BLaER1 (cell line): ENCODE data around the gene DNLZ.
A peak's percentile ranks its signal among the peaks of the same experiment; 100 is the strongest.

Experiments
- H3K27ac ChIP-seq: shearing (Covaris generic); formaldehyde crosslinking; 2 replicates; pipeline ENCODE4 v1.8.1; 2022
- H3K27me3 ChIP-seq: shearing (Covaris generic); formaldehyde crosslinking; 2 replicates; pipeline ENCODE4 v1.8.1; 2022
- H3K36me3 ChIP-seq: shearing (Covaris generic); formaldehyde crosslinking; 2 replicates; pipeline ENCODE4 v1.8.1; 2022
- H3K4me1 ChIP-seq: shearing (Covaris generic); formaldehyde crosslinking; 2 replicates; pipeline ENCODE4 v1.8.1; 2022
- H3K4me2 ChIP-seq: shearing (Covaris generic); formaldehyde crosslinking; 2 replicates; pipeline ENCODE4 v1.8.1; 2022
- H3K4me3 ChIP-seq: shearing (Covaris generic); formaldehyde crosslinking; 2 replicates; pipeline ENCODE4 v1.8.1; 2022
- H3K9ac ChIP-seq: shearing (Covaris generic); formaldehyde crosslinking; 2 replicates; pipeline ENCODE4 v1.8.1; 2022
- H3K9me3 ChIP-seq: shearing (Covaris generic); formaldehyde crosslinking; 2 replicates; pipeline ENCODE4 v1.8.1; 2022
- H4K20me1 ChIP-seq: shearing (Covaris generic); formaldehyde crosslinking; 2 replicates; pipeline ENCODE4 v1.8.1; 2022
- Cebpa-rat ChIP-seq: shearing (Covaris generic); IDR thresholded peaks from 2 replicates; pipeline ENCODE4 v1.8.1; 2022

Gene DNLZ

GRCh38 chr9:136397643-136398042 is 34.1 kb upstream of the DNLZ start:
- H3K36me3 ChIP-seq = peaks cover 80% of the 10 kb centered on the region
- H3K4me1 ChIP-seq = peaks cover 20% of the 10 kb centered on the region
- H4K20me1 ChIP-seq = peaks cover 41% of the 10 kb centered on the region
- H3K27ac ChIP-seq = no peak overlapping the region
- H3K27me3 ChIP-seq = no peaks in the 10 kb centered on the region
- no peak for TF ChIP-seq Cebpa-rat
- H3K9me3 ChIP-seq = no peaks in the 10 kb centered on the region
- no peak overlapping the region for H3K4me3 ChIP-seq
- no peak overlapping the region for H3K4me2 ChIP-seq
- 0 out of 2 replicates have a peak overlapping the region, but pooled peaks have one; percentile 88 for H3K9ac ChIP-seq

DNA sequence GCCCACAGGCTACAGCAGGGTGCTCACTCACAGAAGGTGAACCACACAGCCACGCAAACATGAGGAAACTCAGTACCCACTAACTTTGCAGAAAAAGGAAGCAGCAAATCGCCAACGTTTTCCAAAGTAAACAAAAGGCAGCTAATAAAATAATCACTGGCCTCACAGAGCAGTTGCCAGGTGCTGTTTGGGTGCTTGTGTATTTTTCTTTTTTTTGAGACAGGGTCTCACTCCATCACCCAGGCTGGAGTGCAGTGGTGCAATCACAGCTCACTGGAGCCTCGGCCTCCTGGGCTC is 32.6 kb upstream of the DNLZ start:
- TF ChIP-seq Cebpa-rat = no peak
- no peak overlapping the region for H3K27ac ChIP-seq
- no peak overlapping the region for H3K4me3 ChIP-seq
- peaks cover 80% of the 10 kb centered on the region for H3K36me3 ChIP-seq
- H3K27me3 ChIP-seq = no peaks in the 10 kb centered on the region
- H3K4me1 ChIP-seq = peaks cover 20% of the 10 kb centered on the region
- H3K9me3 ChIP-seq = no peaks in the 10 kb centered on the region
- no peak overlapping the region for H3K9ac ChIP-seq
- H4K20me1 ChIP-seq = peaks cover 56% of the 10 kb centered on the region
- no peak overlapping the region for H3K4me2 ChIP-seq

DNA sequence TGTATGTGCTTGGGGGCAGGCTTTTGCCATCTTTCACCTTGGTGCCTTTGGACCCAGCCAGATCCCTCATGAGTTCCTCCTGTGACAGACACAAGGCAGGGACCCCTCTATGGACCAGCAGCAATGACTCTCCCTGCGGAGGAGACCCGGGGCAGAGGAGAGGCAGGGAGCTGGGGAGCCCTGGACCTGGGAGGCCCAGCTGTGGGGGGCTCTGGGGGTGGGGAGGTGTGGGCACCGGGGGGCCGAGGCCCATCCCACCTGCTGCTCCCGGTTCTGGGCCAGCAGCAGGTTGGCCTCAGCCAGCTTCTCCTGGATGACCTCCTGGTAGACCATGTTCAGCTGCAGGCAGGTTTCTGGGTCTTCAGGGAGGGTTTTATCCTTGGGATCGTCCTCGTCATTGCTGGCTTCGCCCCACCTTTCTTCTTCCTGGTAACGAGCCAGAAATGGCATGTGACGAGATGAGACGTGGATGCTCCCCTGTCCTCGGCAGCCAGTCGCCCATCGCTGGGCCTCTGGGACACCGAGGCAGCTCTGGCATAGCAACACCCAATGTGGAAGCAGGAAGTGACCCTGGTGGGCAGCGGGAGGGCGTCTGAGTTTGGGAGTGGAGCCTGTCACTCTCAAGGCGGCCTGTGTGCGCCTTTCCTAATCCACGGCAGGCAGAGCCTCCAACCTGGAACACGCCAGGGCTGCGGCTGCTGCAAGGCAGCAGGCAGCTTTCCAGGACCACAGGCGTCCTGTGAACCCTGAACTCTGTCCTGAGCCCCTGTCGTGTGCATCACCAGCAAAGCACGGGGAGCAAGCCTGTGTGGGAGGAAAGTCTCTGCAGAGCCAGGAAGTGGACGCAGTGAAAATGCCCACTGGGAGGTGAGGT is 32.0 kb upstream of the DNLZ start:
- no peak for TF ChIP-seq Cebpa-rat
- H3K4me3 ChIP-seq = no peak overlapping the region
- no peaks in the 10 kb centered on the region for H3K9me3 ChIP-seq
- H3K27me3 ChIP-seq = no peaks in the 10 kb centered on the region
- H3K27ac ChIP-seq = no peak overlapping the region
- H4K20me1 ChIP-seq = peaks cover 57% of the 10 kb centered on the region
- no peak overlapping the region for H3K4me2 ChIP-seq
- no peak overlapping the region for H3K9ac ChIP-seq
- H3K36me3 ChIP-seq = peaks cover 80% of the 10 kb centered on the region
- peaks cover 18% of the 10 kb centered on the region for H3K4me1 ChIP-seq

- TF ChIP-seq Cebpa-rat = no peak
- Histone ChIP-seq H3K4me1 (peaks cover 13% of the 10 kb centered on the region), H3K9me3 (no peaks in the 10 kb centered on the region), H3K4me2 (no peak overlapping the region), H3K27ac (no peak overlapping the region), H3K27me3 (no peaks in the 10 kb centered on the region), H3K9ac (no peak overlapping the region), H3K36me3 (peaks cover 86% of the 10 kb centered on the region), H4K20me1 (peaks cover 57% of the 10 kb centered on the region), H3K4me3 (no peak overlapping the region)
Observed at GRCh38 chr9:136395020-136395340, 31.4 kb upstream of the DNLZ start.

- Histone ChIP-seq H4K20me1 (peaks cover 56% of the 10 kb centered on the region), H3K4me2 (no peak overlapping the region), H3K36me3 (peaks cover 91% of the 10 kb centered on the region), H3K4me3 (no peak overlapping the region), H3K27me3 (no peaks in the 10 kb centered on the region), H3K4me1 (peaks cover 13% of the 10 kb centered on the region), H3K9me3 (no peaks in the 10 kb centered on the region), H3K27ac (no peak overlapping the region), H3K9ac (no peak overlapping the region)
- no peak for TF ChIP-seq Cebpa-rat
Observed at GRCh38 chr9:136394312-136395019, 30.9 kb upstream of the DNLZ start.

- TF ChIP-seq Cebpa-rat = no peak
- H3K4me1 ChIP-seq = peaks cover 5% of the 10 kb centered on the region
- peaks cover 50% of the 10 kb centered on the region for H4K20me1 ChIP-seq
- H3K4me3 ChIP-seq = no peak overlapping the region
- no peaks in the 10 kb centered on the region for H3K9me3 ChIP-seq
- H3K4me2 ChIP-seq = no peak overlapping the region
- H3K27me3 ChIP-seq = no peaks in the 10 kb centered on the region
- no peak overlapping the region for H3K27ac ChIP-seq
- H3K36me3 ChIP-seq = peaks cover 97% of the 10 kb centered on the region
- no peak overlapping the region for H3K9ac ChIP-seq
Observed at GRCh38 chr9:136393531-136393930, 30.0 kb upstream of the DNLZ start.

DNA sequence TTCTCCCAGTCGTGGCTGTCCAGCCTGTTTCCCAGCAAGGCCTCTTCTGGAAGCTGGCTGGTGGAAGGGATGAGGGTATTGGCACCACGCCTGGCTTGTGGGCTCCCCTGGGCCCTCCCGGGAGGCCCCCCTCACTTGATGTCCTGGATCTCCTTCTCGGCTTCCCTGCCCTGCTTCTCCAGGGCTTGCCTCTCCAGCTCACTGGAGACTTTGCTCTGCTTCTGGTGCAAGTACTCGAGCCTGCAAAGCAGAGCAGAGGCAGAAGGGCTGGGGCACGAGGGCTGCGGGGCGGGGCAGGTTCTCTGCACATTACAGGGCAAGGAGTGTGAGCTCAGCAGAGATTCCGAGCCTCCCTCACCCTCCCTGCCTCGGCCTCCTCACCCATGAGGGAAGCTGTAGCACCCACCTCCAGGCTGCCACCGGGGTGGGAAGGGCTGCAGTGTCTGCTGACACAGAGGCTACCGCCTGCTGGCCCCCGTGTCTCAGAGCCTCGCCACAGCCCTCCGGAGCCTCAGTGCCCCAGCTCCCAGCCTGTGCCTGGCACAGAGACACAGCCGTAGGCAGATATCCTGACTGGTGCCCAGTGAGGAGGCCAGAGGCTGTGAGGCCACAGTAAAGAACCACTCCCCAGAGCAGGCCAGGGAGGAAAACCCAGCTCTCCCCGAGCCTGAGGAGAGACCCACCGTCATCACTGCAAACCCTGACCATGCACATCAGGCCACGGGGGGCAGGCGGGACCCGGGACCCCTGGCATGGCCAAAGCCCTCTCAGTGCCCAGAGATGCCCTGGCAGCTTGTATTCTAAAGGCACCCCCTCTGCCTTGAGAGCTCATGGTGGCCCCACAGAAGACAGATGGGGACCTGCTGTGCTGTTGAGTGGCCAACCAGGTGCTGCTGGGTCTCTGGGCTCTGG is 29.2 kb upstream of the DNLZ start:
- Histone ChIP-seq H3K27me3 (no peaks in the 10 kb centered on the region), H3K36me3 (peaks cover 97% of the 10 kb centered on the region), H3K9me3 (no peaks in the 10 kb centered on the region), H3K4me3 (no peak overlapping the region), H4K20me1 (peaks cover 43% of the 10 kb centered on the region), H3K27ac (no peak overlapping the region), H3K9ac (no peak overlapping the region), H3K4me2 (no peak overlapping the region), H3K4me1 (no peaks in the 10 kb centered on the region)
- no peak for TF ChIP-seq Cebpa-rat

DNA sequence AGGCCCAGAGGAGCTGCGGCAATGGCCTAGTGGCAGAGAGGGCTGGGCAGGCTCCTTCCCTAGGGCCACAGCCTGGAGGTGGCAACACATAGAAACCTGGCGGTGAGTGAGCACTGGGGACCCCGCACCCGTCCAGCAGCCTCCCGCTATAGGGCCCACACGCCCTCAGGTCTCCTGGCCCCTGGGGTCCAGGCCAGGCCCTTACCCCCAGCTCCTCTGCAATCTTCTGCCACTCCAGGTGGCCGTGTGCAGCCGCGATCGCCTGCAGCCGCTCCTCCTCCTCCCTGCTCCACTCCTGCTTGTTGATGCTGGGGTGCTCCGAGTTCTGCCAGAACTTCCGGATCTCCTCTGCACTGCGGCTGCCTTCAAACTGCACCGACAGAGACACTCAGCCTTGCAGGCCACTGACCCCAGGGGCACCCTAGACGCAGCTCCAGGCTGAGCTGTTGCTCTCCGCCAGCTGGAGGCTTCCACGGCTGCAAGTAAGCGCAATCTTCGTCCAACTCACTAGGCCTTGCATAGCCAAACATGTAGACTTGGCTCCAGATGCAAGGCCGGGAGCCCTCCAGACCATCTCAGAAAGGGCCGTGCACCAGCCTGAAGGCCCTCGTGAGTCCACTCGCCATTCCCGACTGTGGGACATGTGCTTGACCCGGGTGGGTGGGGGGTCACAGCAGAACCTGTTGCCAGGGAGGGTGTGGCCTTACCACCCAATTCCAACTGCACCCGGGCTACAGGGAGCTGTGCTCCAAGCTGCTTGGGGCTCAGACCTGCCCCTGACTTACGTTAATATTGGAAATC is 28.4 kb upstream of the DNLZ start:
- Histone ChIP-seq H3K27ac (no peak overlapping the region), H3K4me1 (no peaks in the 10 kb centered on the region), H4K20me1 (peaks cover 47% of the 10 kb centered on the region), H3K4me2 (no peak overlapping the region), H3K9ac (no peak overlapping the region), H3K27me3 (no peaks in the 10 kb centered on the region), H3K36me3 (peaks cover 99% of the 10 kb centered on the region), H3K9me3 (no peaks in the 10 kb centered on the region), H3K4me3 (no peak overlapping the region)
- TF ChIP-seq Cebpa-rat = no peak

DNA sequence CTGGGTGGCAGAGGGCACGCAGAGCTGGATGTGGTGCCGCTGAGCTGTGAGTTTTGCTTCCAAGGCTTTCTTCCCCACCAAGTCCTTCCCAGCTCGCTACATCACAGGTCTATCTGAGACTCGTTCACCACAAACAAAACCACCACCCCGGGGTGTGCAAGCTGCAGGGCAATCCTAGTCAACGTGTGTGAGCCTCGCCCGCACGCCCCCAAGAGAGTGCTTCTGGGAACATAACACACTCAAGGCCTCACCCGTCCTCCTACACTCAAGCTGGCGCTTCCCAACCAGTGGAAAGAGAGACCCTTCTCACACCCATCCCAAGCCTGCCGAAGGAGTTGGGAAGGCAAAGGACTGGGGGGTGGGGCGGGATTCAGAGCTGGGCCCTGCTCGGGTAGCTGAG is 25.9 kb upstream of the DNLZ start:
- Histone ChIP-seq H3K36me3 (peaks cover 99% of the 10 kb centered on the region), H3K4me3 (no peak overlapping the region), H3K27ac (no peak overlapping the region), H3K4me1 (peaks cover 14% of the 10 kb centered on the region), H3K27me3 (no peaks in the 10 kb centered on the region), H3K4me2 (no peak overlapping the region), H4K20me1 (peaks cover 62% of the 10 kb centered on the region), H3K9ac (0 out of 2 replicates have a peak overlapping the region, but pooled peaks have one; percentile 47), H3K9me3 (no peaks in the 10 kb centered on the region)
- no peak for TF ChIP-seq Cebpa-rat
